Spleen (tissue), 7 donors: ENCODE data around the gene SOX6.

Experiments
- POLR2AphosphoS5 ChIP-seq, 3 donors: sonication (generic); formaldehyde crosslinking; IDR thresholded peaks; one replicate each; pipeline ENCODE4 v1.5.1; 2017; ENCODE audit warnings: antibody characterized with exemption in 3 of 3
- TF ChIP-seq, protein P1 (sequence below), 11 experiments: fragments of 200-600 bp in 7 of 11; fragments of 450-650 bp in 4 of 11; sonication (generic) in 4 of 11; IDR thresholded peaks in 8 of 11; conservative IDR thresholded peaks in 3 of 11; 1 replicate in 7 of 11; 2 replicates in 4 of 11; pipeline versions ENCODE4 v1.4.0 to v1.8.0; 2016 to 2021; ENCODE audit warnings: antibody characterized with exemption in 11 of 11, inconsistent platforms in 4 of 11, mild to moderate bottlenecking in 1 of 11
- donor health status: DM: no; HTN: no; CAD: no; lungs with moderate emphysema.
- donor health status: DM: no; HTN: no; CAD: no.
- donor health status: DM: no; HTN: no; CAD: no.

DNA sequence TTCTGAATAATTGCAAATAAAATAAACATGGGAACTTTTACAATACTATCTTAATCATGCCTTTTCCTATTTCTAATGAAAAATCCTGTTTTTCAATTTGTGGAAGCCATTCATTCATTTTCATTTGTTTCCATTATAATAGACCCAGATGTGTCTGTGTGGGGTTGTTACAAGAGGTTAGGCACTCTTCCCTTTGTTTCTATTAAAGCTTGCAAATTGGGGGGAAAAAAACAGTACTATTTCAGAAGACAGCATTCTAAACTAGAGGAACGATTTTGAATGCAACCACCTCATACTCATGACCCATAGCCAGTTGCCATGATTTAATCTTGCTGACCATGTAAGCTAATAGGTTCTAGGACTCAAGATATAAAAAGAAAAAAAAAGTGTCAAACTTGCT lies 175.5 kb downstream of the SOX6 start:
- no peak for TF ChIP-seq POLR2AphosphoS5 (IDR thresholded peaks at IDR 0.05)
- TF ChIP-seq, protein P1, sequence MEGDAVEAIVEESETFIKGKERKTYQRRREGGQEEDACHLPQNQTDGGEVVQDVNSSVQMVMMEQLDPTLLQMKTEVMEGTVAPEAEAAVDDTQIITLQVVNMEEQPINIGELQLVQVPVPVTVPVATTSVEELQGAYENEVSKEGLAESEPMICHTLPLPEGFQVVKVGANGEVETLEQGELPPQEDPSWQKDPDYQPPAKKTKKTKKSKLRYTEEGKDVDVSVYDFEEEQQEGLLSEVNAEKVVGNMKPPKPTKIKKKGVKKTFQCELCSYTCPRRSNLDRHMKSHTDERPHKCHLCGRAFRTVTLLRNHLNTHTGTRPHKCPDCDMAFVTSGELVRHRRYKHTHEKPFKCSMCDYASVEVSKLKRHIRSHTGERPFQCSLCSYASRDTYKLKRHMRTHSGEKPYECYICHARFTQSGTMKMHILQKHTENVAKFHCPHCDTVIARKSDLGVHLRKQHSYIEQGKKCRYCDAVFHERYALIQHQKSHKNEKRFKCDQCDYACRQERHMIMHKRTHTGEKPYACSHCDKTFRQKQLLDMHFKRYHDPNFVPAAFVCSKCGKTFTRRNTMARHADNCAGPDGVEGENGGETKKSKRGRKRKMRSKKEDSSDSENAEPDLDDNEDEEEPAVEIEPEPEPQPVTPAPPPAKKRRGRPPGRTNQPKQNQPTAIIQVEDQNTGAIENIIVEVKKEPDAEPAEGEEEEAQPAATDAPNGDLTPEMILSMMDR (IDR thresholded peaks at IDR 0.05 in 8 of 11, conservative IDR thresholded peaks at IDR 0.05 in 3 of 11), result no peak
